H9 (cell line): ENCODE measurements around the gene SLC25A27. TPM values are rescaled to one million over a fixed set of nuclear protein-coding genes. Genes with fewer than 3 reads are reported as not detected.

Source experiments
- DNase-seq: peaks from one replicate; pipeline ENCODE4 v3.0.0-alpha.2; 2017
- H2AFZ ChIP-seq: one replicate; pipeline ENCODE4 v1.6.1; 2013; ENCODE audit warnings: mild to moderate bottlenecking, low read length, control low read depth, moderate library complexity
- H2AK5ac ChIP-seq: 2 replicates; pipeline ENCODE4 v1.6.1; 2013; ENCODE audit warnings: low read length, control low read depth, mixed read lengths; ENCODE audit not compliant: insufficient read length
- H2BK120ac ChIP-seq: one replicate; pipeline ENCODE4 v1.6.1; 2013; ENCODE audit warnings: low read depth, mild to moderate bottlenecking, low read length, control low read depth, inconsistent platforms; ENCODE audit not compliant: poor library complexity, severe bottlenecking
- H2BK12ac ChIP-seq: 2 replicates; pipeline ENCODE4 v1.6.1; 2013; ENCODE audit warnings: low read length, control low read depth, mixed read lengths, low read depth; ENCODE audit not compliant: insufficient read length
- H2BK15ac ChIP-seq: 2 replicates; pipeline ENCODE4 v1.6.1; 2013; ENCODE audit warnings: low read depth, low read length, control low read depth
- H2BK20ac ChIP-seq: one replicate; pipeline ENCODE4 v1.6.1; 2013; ENCODE audit warnings: low read depth, mild to moderate bottlenecking, low read length, control low read depth, inconsistent platforms; ENCODE audit not compliant: poor library complexity, severe bottlenecking
- H2BK5ac ChIP-seq: 2 replicates; pipeline ENCODE4 v1.6.1; 2013; ENCODE audit warnings: low read length, control low read depth, mixed read lengths; ENCODE audit not compliant: insufficient read length
- H3K14ac ChIP-seq: 2 replicates; pipeline ENCODE4 v1.6.1; 2013; ENCODE audit warnings: low read length, control low read depth; ENCODE audit not compliant: insufficient read depth
- H3K18ac ChIP-seq: 2 replicates; pipeline ENCODE4 v1.6.1; 2013; ENCODE audit warnings: low read depth, mild to moderate bottlenecking, mixed read lengths, low read length, control low read depth; ENCODE audit not compliant: insufficient read length
- H3K23ac ChIP-seq: 2 replicates; pipeline ENCODE4 v1.6.1; 2013; ENCODE audit warnings: low read length, control low read depth, mixed read lengths, low read depth; ENCODE audit not compliant: insufficient read length
- H3K23me2 ChIP-seq: 2 replicates; pipeline ENCODE4 v1.6.1; 2013; ENCODE audit warnings: low read depth, mild to moderate bottlenecking, mixed read lengths, low read length, control low read depth; ENCODE audit not compliant: insufficient read length, poor library complexity, severe bottlenecking
- H3K27ac ChIP-seq: 2 replicates; pipeline ENCODE4 v1.5.1; 2013; ENCODE audit warnings: low read length, control low read depth, mixed read lengths, low read depth; ENCODE audit not compliant: insufficient read length
- H3K27me3 ChIP-seq: 2 replicates; pipeline ENCODE4 v1.6.1; 2013; ENCODE audit warnings: low read length, control low read depth, inconsistent platforms; ENCODE audit not compliant: insufficient read depth
- H3K4ac ChIP-seq: 2 replicates; pipeline ENCODE4 v1.6.1; 2013; ENCODE audit warnings: low read depth, mild to moderate bottlenecking, control low read depth, inconsistent platforms, low read length, moderate library complexity
- H3K4me1 ChIP-seq: 2 replicates; pipeline ENCODE4 v1.6.1; 2013; ENCODE audit warnings: low read length, control low read depth, inconsistent platforms; ENCODE audit not compliant: insufficient read depth
- H3K4me2 ChIP-seq: 2 replicates; pipeline ENCODE4 v1.6.1; 2013; ENCODE audit warnings: low read length, control low read depth, mixed read lengths; ENCODE audit not compliant: insufficient read length, insufficient read depth
- H3K56ac ChIP-seq: 2 replicates; pipeline ENCODE4 v1.6.1; 2013; ENCODE audit warnings: low read depth, mild to moderate bottlenecking, mixed read lengths, low read length, control low read depth; ENCODE audit not compliant: insufficient read length
- H3K79me1 ChIP-seq: 2 replicates; pipeline ENCODE4 v1.6.1; 2013; ENCODE audit warnings: low read depth, mild to moderate bottlenecking, moderate library complexity, low read length, control low read depth, inconsistent platforms; ENCODE audit not compliant: insufficient read depth, poor library complexity, severe bottlenecking
- H3K79me2 ChIP-seq: 2 replicates; pipeline ENCODE4 v1.6.1; 2013; ENCODE audit warnings: low read length, control low read depth, inconsistent platforms; ENCODE audit not compliant: insufficient read depth
- H3K9ac ChIP-seq: 2 replicates; pipeline ENCODE4 v1.6.1; 2013; ENCODE audit warnings: low read length, control low read depth, mixed read lengths; ENCODE audit not compliant: insufficient read length; ENCODE audit errors: extremely low read depth
- H3K9me3 ChIP-seq: one replicate; pipeline ENCODE4 v1.6.1; 2013; ENCODE audit warnings: low read depth, low read length, inconsistent platforms; ENCODE audit not compliant: control insufficient read depth
- H3T11ph ChIP-seq: one replicate; pipeline ENCODE4 v1.6.1; 2013; ENCODE audit warnings: mild to moderate bottlenecking, low read length, control low read depth, inconsistent platforms
- H4K20me1 ChIP-seq: one replicate; pipeline ENCODE4 v1.6.1; 2013; ENCODE audit not compliant: control insufficient read depth, insufficient read length, insufficient read depth
- H4K5ac ChIP-seq: 2 replicates; pipeline ENCODE4 v1.6.1; 2013; ENCODE audit warnings: low read depth, mild to moderate bottlenecking, mixed read lengths, low read length, control low read depth; ENCODE audit not compliant: insufficient read length
- H4K8ac ChIP-seq: replicated peaks from 2 replicates; pipeline ENCODE4 v1.6.1; 2013; ENCODE audit warnings: low read length, control low read depth, mixed read lengths, low read depth; ENCODE audit not compliant: insufficient read length
- H4K91ac ChIP-seq: 2 replicates; pipeline ENCODE4 v1.6.1; 2013; ENCODE audit warnings: low read depth, mild to moderate bottlenecking, moderate library complexity, mixed read lengths, low read length, control low read depth; ENCODE audit not compliant: insufficient read length
- H3K27ac Mint-ChIP-seq, 3 experiments: 2 replicates in 2 of 3; 3 replicates in 1 of 3; pipeline ENCODE4 v1.8.0; 2020 to 2021; ENCODE audit warnings: mixed read lengths in 3 of 3, mild to moderate bottlenecking in 1 of 3, moderate library complexity in 1 of 3
- H3K27me3 Mint-ChIP-seq: 2 replicates; pipeline ENCODE4 v1.8.0; 2021; ENCODE audit warnings: low read depth, mild to moderate bottlenecking, moderate library complexity, mixed read lengths
- H3K36me3 Mint-ChIP-seq, 3 experiments: 2 replicates in 2 of 3; 3 replicates in 1 of 3; pipeline ENCODE4 v1.8.0; 2020 to 2021; ENCODE audit warnings: low read depth in 3 of 3, mixed read lengths in 3 of 3; ENCODE audit not compliant: insufficient read depth in 1 of 3
- H3K4me1 Mint-ChIP-seq, 2 experiments: 2 replicates each; pipeline ENCODE4 v1.8.0; 2020; ENCODE audit warnings: mixed read lengths in 2 of 2
- H3K4me3 Mint-ChIP-seq, 2 experiments: 2 replicates in 1 of 2; 3 replicates in 1 of 2; pipeline ENCODE4 v1.8.0; 2020 to 2021; ENCODE audit warnings: mild to moderate bottlenecking in 2 of 2, mixed read lengths in 2 of 2, moderate library complexity in 1 of 2
- H3K9me3 Mint-ChIP-seq, 2 experiments: 2 replicates in 1 of 2; 3 replicates in 1 of 2; pipeline ENCODE4 v1.8.0; 2020; ENCODE audit warnings: mild to moderate bottlenecking in 2 of 2, mixed read lengths in 2 of 2, moderate library complexity in 1 of 2
- WGBS: extraction: QIAGEN DNeasy Blood & Tissue Kit; methylation state at CpG from one replicate; pipeline ENCODE4 v1.1.7; 2013; ENCODE audit warnings: missing lambda C conversion rate, low lambda C conversion rate, mixed read lengths; ENCODE audit not compliant: insufficient read length; ENCODE audit errors: extremely low coverage; 5-methylcytosine and 5-hydroxymethylcytosine counted together
- total RNA-seq: library from RNA; stranded (reverse); gene quantifications from 2 replicates; pipeline ENCODE4 v1.2.1, GENCODE V29; 2021
- TF ChIP-seq, protein P1 (sequence below): fragments of 200-600 bp; sonication (generic); conservative IDR thresholded peaks from 3 replicates; pipeline ENCODE4 v1.8.0; 2021; ENCODE audit warnings: antibody characterized with exemption, mild to moderate bottlenecking

Gene SLC25A27
- total RNA-seq, 1 experiment from 2014 or later = 5.1 TPM

DNA sequence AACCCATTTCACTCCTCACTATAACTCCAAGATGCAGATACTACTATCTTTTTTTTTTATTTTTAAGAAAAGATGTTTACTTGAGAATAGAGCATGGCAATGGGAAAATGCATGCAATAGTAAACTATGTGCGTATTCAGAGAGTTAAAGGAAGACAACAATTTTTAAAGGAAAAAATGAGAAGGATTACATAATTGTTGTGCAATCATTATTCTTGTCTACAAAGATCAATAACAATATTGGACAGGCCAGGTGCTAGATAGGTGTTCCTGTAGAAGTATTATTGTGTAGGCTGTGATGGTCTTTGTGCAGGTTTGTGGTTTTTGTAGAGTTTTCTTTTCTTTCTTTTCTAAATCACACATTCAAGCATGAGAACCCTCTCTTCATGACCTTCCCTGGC lies 20.7 kb upstream of the SLC25A27 start:
- H2BK20ac ChIP-seq = no peak overlapping the region
- no peak overlapping the region for H2BK5ac ChIP-seq
- no peaks in the 10 kb centered on the region for H3K27me3 ChIP-seq
- no peak overlapping the region for H3K4ac ChIP-seq
- TF ChIP-seq, protein P1, sequence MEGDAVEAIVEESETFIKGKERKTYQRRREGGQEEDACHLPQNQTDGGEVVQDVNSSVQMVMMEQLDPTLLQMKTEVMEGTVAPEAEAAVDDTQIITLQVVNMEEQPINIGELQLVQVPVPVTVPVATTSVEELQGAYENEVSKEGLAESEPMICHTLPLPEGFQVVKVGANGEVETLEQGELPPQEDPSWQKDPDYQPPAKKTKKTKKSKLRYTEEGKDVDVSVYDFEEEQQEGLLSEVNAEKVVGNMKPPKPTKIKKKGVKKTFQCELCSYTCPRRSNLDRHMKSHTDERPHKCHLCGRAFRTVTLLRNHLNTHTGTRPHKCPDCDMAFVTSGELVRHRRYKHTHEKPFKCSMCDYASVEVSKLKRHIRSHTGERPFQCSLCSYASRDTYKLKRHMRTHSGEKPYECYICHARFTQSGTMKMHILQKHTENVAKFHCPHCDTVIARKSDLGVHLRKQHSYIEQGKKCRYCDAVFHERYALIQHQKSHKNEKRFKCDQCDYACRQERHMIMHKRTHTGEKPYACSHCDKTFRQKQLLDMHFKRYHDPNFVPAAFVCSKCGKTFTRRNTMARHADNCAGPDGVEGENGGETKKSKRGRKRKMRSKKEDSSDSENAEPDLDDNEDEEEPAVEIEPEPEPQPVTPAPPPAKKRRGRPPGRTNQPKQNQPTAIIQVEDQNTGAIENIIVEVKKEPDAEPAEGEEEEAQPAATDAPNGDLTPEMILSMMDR = no peak
- H2BK15ac ChIP-seq = no peak overlapping the region
- no peaks in the 10 kb centered on the region for H4K20me1 ChIP-seq
- H3K4me2 ChIP-seq = no peak overlapping the region
- DNase-seq = no peak
- no peaks in the 10 kb centered on the region for H3K9me3 Mint-ChIP-seq
- no peak overlapping the region for H3K9ac ChIP-seq
- WGBS = no CpG with 5 or more reads among the region's 1 CpG
- H3K27me3 Mint-ChIP-seq = no peaks in the 10 kb centered on the region
- H2BK120ac ChIP-seq = no peak overlapping the region
- H3K23me2 ChIP-seq = no peaks in the 10 kb centered on the region
- no peak overlapping the region for H3K18ac ChIP-seq
- no peak overlapping the region for H2AFZ ChIP-seq
- no peaks in the 10 kb centered on the region for H3K4me1 ChIP-seq
- H3K27ac Mint-ChIP-seq = no peak overlapping the region
- peaks cover 0 to 2% (median 0%) of the 10 kb centered on the region in 3 experiments; a peak in 2 of 7 replicates for H3K36me3 Mint-ChIP-seq
- H3T11ph ChIP-seq = no peak overlapping the region
- no peaks in the 10 kb centered on the region for H3K79me1 ChIP-seq
- H4K5ac ChIP-seq = no peak overlapping the region
- no peaks in the 10 kb centered on the region for H3K9me3 ChIP-seq
- H3K14ac ChIP-seq = no peak overlapping the region
- H4K8ac ChIP-seq = no peak overlapping the region
- no peak overlapping the region for H2BK12ac ChIP-seq
- H2AK5ac ChIP-seq = no peak overlapping the region
- no peak overlapping the region for H3K56ac ChIP-seq
- no peak overlapping the region for H4K91ac ChIP-seq
- no peak overlapping the region for H3K4me3 Mint-ChIP-seq
- no peak overlapping the region for H3K23ac ChIP-seq
- peaks cover 2 to 3% of the 10 kb centered on the region in 2 experiments; a peak in 2 of 4 replicates for H3K4me1 Mint-ChIP-seq
- no peak overlapping the region for H3K27ac ChIP-seq
- H3K79me2 ChIP-seq = no peaks in the 10 kb centered on the region
